K562 (cell line): ENCODE results near the gene LRRC8C. TPM values are rescaled to one million over a fixed set of nuclear protein-coding genes. Genes with fewer than 3 reads are reported as not detected.

Experiments used
- ATAC-seq: fragments of 200-7000 bp; cut with Tn5 transposase; 3 replicates; pipeline ENCODE4 v1.9.1; 2020; ENCODE audit warnings: moderate library complexity
- BruUV-seq: library from RNA; stranded (reverse); fragments of 400-500 nt; replicated peaks from 2 replicates; lab custom pipeline; 2021; lab: Mats Ljungman, UMichigan
- CTCF ChIA-PET: fragments of 300-600 bp; formaldehyde crosslinking; extraction: SDS; loops from one replicate; lab custom pipeline; 2021; ENCODE audit warnings: low intra/inter-chr PET ratio; lab: Yijun Ruan, JAX
- POLR2A ChIA-PET: fragments of 300-600, 350-650 bp; sonication (Branson Sonifier 250); formaldehyde crosslinking; extraction: SDS; loops from one replicate; lab custom pipeline; 2021; ENCODE audit warnings: antibody characterized with exemption, inconsistent platforms; lab: Yijun Ruan, JAX
- DNase-seq, 4 experiments: peaks; one replicate each; pipeline versions ENCODE4 v3.0.0 to v3.0.0-alpha.2; 2011 to 2018; ENCODE audit warnings: low spot score in 3 of 4, mixed read lengths in 3 of 4; ENCODE audit errors: extremely low read depth in 1 of 4
- FAIRE-seq: peaks from 2 replicates; lab custom pipeline; 2011; peaks lifted over from hg19 to GRCh38; lab: Jason Lieb, UNC
- H2AFZ ChIP-seq: 2 replicates; pipeline ENCODE4 v1.6.0; 2011; ENCODE audit warnings: low read depth, low read length, control low read depth, inconsistent platforms
- H3K27ac ChIP-seq: fragments of 200-600 bp; 3 replicates; pipeline ENCODE4 v1.8.0; 2011; ENCODE audit warnings: low read depth, mild to moderate bottlenecking, control low read depth, inconsistent platforms, low read length, moderate library complexity, mixed read lengths; ENCODE audit errors: extremely low read depth
- H3K27me3 ChIP-seq, 2 experiments: fragments of 300-600 bp in 1 of 2; 2 replicates in 1 of 2; 3 replicates in 1 of 2; pipeline versions ENCODE4 v1.6.0 to v1.8.0; 2011; ENCODE audit warnings: inconsistent platforms in 2 of 2, low read length in 2 of 2, mild to moderate bottlenecking in 1 of 2, mixed read lengths in 1 of 2, moderate library complexity in 1 of 2; ENCODE audit not compliant: control insufficient read depth in 2 of 2, insufficient read depth in 2 of 2
- H3K36me3 ChIP-seq: fragments of 300-600 bp; 3 replicates; pipeline ENCODE4 v1.8.0; 2011; ENCODE audit warnings: mild to moderate bottlenecking, low read length, inconsistent platforms; ENCODE audit not compliant: control insufficient read depth, insufficient read depth
- H3K4me1 ChIP-seq, 2 experiments: fragments of 200-600 bp in 1 of 2; replicated peaks in 1 of 2; 2 replicates in 1 of 2; 3 replicates in 1 of 2; pipeline versions ENCODE4 v1.5.1 to v1.8.0; 2011; ENCODE audit warnings: inconsistent platforms in 2 of 2, low read length in 2 of 2, mild to moderate bottlenecking in 1 of 2, mixed read lengths in 1 of 2, moderate library complexity in 1 of 2; ENCODE audit not compliant: control insufficient read depth in 2 of 2, insufficient read depth in 2 of 2
- H3K4me2 ChIP-seq: 2 replicates; pipeline ENCODE4 v1.6.1; 2011; ENCODE audit warnings: low read length, control low read depth, inconsistent platforms, mixed read lengths; ENCODE audit not compliant: insufficient read depth
- H3K4me3 ChIP-seq: fragments of 200-600 bp; sonication (generic), shearing (Covaris generic); 2 replicates; pipeline ENCODE4 v1.5.1; 2016; ENCODE audit warnings: control low read depth, inconsistent platforms
- H3K79me2 ChIP-seq: fragments of 200-600 bp; 3 replicates; pipeline ENCODE4 v1.8.0; 2011; ENCODE audit warnings: low read length, inconsistent platforms; ENCODE audit not compliant: control insufficient read depth, insufficient read depth
- H3K9ac ChIP-seq, 2 experiments: 2 replicates each; pipeline versions ENCODE4 v1.6.0 to v1.6.1; 2011; ENCODE audit warnings: low read depth in 2 of 2, low read length in 2 of 2, control low read depth in 1 of 2, inconsistent platforms in 1 of 2, mild to moderate bottlenecking in 1 of 2, mixed read lengths in 1 of 2; ENCODE audit not compliant: insufficient read depth in 1 of 2
- H3K9me1 ChIP-seq: one replicate; pipeline ENCODE4 v1.6.0; 2011; ENCODE audit warnings: inconsistent platforms, mild to moderate bottlenecking, low read length, moderate library complexity; ENCODE audit not compliant: control insufficient read depth, insufficient read depth
- H3K9me3 ChIP-seq: replicated peaks from 2 replicates; pipeline ENCODE4 v1.5.1; 2011; ENCODE audit warnings: low read depth, low read length, inconsistent platforms; ENCODE audit not compliant: control insufficient read depth, insufficient read depth
- H4K20me1 ChIP-seq: replicated peaks from 2 replicates; pipeline ENCODE4 v1.6.1; 2011; ENCODE audit warnings: low read length, inconsistent platforms, mixed read lengths; ENCODE audit not compliant: control insufficient read depth, insufficient read depth
- ATF1 ChIP-seq, 2 experiments: fragments of 450-650 bp in 1 of 2; IDR thresholded peaks; 2 replicates each; pipeline ENCODE4 v1.6.1; 2016; ENCODE audit warnings: missing compliant biosample characterization in 1 of 2, missing genetic modification characterization in 1 of 2
- EHMT2 ChIP-seq: fragments of 450-650 bp; IDR thresholded peaks from 2 replicates; pipeline ENCODE4 v1.6.1; 2018; ENCODE audit warnings: antibody characterized with exemption
- ETV1 ChIP-seq: fragments of 450-650 bp; conservative IDR thresholded peaks from 2 replicates; pipeline ENCODE4 v1.6.1; 2016; ENCODE audit warnings: missing genetic modification characterization, control low read depth, low read depth, missing compliant biosample characterization
- GATAD2B ChIP-seq: fragments of 450-650 bp; IDR thresholded peaks from 2 replicates; pipeline ENCODE4 v1.6.1; 2017; ENCODE audit warnings: mild to moderate bottlenecking, borderline replicate concordance
- MED1 ChIP-seq: sonication (generic); formaldehyde crosslinking; IDR thresholded peaks from 2 replicates; pipeline ENCODE4 v1.8.1; 2023; ENCODE audit warnings: missing genetic modification reagents, borderline replicate concordance
- NCOA6 ChIP-seq: fragments of 450-650 bp; IDR thresholded peaks from 2 replicates; pipeline ENCODE4 v1.6.1; 2017; ENCODE audit warnings: mild to moderate bottlenecking
- NFYB ChIP-seq: IDR thresholded peaks from 2 replicates; pipeline ENCODE4 v1.6.1; 2011; ENCODE audit warnings: mild to moderate bottlenecking, moderate library complexity; ENCODE audit not compliant: insufficient read length; ENCODE audit errors: extremely low read depth
- NR2C1 ChIP-seq, 2 experiments: fragments of 450-650 bp; IDR thresholded peaks; 2 replicates each; pipeline ENCODE4 v1.6.1; 2017; ENCODE audit warnings: mild to moderate bottlenecking in 2 of 2, antibody characterized with exemption in 1 of 2, inconsistent platforms in 1 of 2, missing compliant biosample characterization in 1 of 2, missing genetic modification characterization in 1 of 2
- RFX7 ChIP-seq: fragments of 250-450 bp; sonication (Bioruptor Pico); IDR thresholded peaks from 2 replicates; pipeline ENCODE4 v1.5.1; 2021; ENCODE audit warnings: mild to moderate bottlenecking
- SREBF2 ChIP-seq: sonication (generic); formaldehyde crosslinking; IDR thresholded peaks from 2 replicates; pipeline ENCODE4 v1.4.0; 2020; ENCODE audit warnings: mild to moderate bottlenecking, missing genetic modification reagents
- TAF15 ChIP-seq: fragments of 200-400 bp; formaldehyde crosslinking; IDR thresholded peaks from 2 replicates; pipeline ENCODE4 v1.6.1; 2017; ENCODE audit warnings: mild to moderate bottlenecking, low read depth, low read length, moderate library complexity
- ZNF133 ChIP-seq: fragments of 250-450 bp; sonication (Bioruptor Pico); IDR thresholded peaks from 2 replicates; pipeline ENCODE4 v1.4.0; 2020; ENCODE audit warnings: mild to moderate bottlenecking
- ZNF174 ChIP-seq: fragments of 250-450 bp; sonication (Bioruptor Pico); IDR thresholded peaks from 2 replicates; pipeline ENCODE4 v1.4.0; 2020; ENCODE audit warnings: mild to moderate bottlenecking
- ZNF217 ChIP-seq: sonication (generic); formaldehyde crosslinking; IDR thresholded peaks from 2 replicates; pipeline ENCODE4 v1.8.0; 2022; ENCODE audit warnings: mild to moderate bottlenecking, missing genetic modification reagents
- ZNF253 ChIP-seq: fragments of 250-450 bp; sonication (Bioruptor Pico); conservative IDR thresholded peaks from 2 replicates; pipeline ENCODE4 v1.6.1; 2021; ENCODE audit warnings: mild to moderate bottlenecking
- ZNF507 ChIP-seq: conservative IDR thresholded peaks from 2 replicates; pipeline ENCODE4 v1.6.1; 2017; ENCODE audit warnings: missing genetic modification characterization, missing compliant biosample characterization
- WGBS: fragments of 100-300 bp; shearing (Covaris generic); methylation state at CpG from one replicate; pipeline ENCODE4 v1.1.6; 2016; ENCODE audit warnings: low coverage, mixed read lengths; ENCODE audit not compliant: insufficient coverage; ENCODE audit errors: missing lambda C conversion rate; 5-methylcytosine and 5-hydroxymethylcytosine counted together
- in situ Hi-C: fragments of 300-500 bp; cut with MboI; formaldehyde crosslinking; loops from 4 replicates; pipeline ENCODE4 v1.15.0; 2018; ENCODE audit warnings: inconsistent platforms, mixed read lengths
- intact Hi-C: fragments of 100-400 bp; cut with micrococcal nuclease; formaldehyde crosslinking; loops from 2 replicates; pipeline ENCODE4 v1.14.2; 2022
- polyA plus RNA-seq, 8 experiments: library from polyadenylated mRNA; depleted of rRNA in 4 of 8; stranded (reverse) in 5 of 8; unstranded in 3 of 8; fragments of >200 nt; fragmentation: Nextera tagmentation in 2 of 8; fragmentation: Illumina TruSeq in 1 of 8; extraction: Ambion mirVana in 2 of 8; extraction: Trizol in 1 of 8; gene quantifications; 2 replicates each; pipeline versions ENCODE4 v1.2.1 to v1.2.3, GENCODE V29; 2011 to 2014; ENCODE audit warnings: inconsistent platforms in 1 of 8, missing spikeins in 1 of 8
- total RNA-seq, 7 experiments: library from RNA; depleted of rRNA in 6 of 7; stranded (reverse); fragments of >200 nt in 6 of 7; fragmentation: Illumina TruSeq in 2 of 7; extraction: Trizol in 2 of 7; gene quantifications; 2 replicates each; pipeline versions ENCODE4 v1.2.1 to v1.2.3, GENCODE V29; 2011 to 2021; ENCODE audit warnings: low replicate concordance in 1 of 7
- TF ChIP-seq, protein P1 (sequence below): sonication (generic); formaldehyde crosslinking; IDR thresholded peaks from 2 replicates; pipeline ENCODE4 v1.8.1; 2023; ENCODE audit warnings: mild to moderate bottlenecking, missing genetic modification reagents
- TF ChIP-seq, protein P2 (sequence below): fragments of 450-650 bp; formaldehyde crosslinking; IDR thresholded peaks from 2 replicates; pipeline ENCODE4 v1.4.0; 2022; ENCODE audit warnings: mild to moderate bottlenecking, moderate library complexity
- TF ChIP-seq, protein P3 (sequence below): fragments of 250-450 bp; sonication (Bioruptor Pico); IDR thresholded peaks from 2 replicates; pipeline ENCODE4 v1.8.0; 2021; ENCODE audit warnings: borderline replicate concordance, mild to moderate bottlenecking, moderate library complexity; ENCODE audit not compliant: poor library complexity, severe bottlenecking

The LRRC8C gene
- total and polyA plus RNA-seq, 9 of the 15 experiments (the other 6 are each of a cell fraction or from before 2014, with no cell fraction given) = 1.00 to 12.5 (median 4.5) TPM

DNA sequence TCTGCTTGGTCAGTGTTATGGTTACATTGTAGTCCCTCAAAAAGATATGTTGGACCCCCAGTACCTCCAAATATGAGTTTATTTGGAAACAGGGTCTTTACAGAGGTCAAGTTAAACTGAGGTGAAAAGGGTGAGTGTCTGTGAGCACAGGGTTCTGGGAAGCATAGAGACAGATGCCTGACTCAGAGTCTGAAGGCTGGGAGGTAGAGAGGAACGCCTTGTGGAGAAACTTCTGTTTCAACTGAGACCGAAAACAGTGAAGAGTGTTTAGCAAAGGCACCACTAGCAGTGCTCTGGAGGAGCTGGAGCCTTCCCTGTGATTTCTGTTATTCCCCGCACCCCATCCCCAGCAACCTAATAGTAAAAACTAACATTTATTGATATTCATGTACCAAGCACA is 122.7 kb downstream of the LRRC8C start (continued):
- TF ChIP-seq NR2C1 (IDR thresholded peaks at IDR 0.05) (no peak), NR2C1 (tag; IDR thresholded peaks at IDR 0.05) (no peak), ZNF217 (CRISPR knock-in tag) (no peak), ZNF507 (tag) (no peak), GATAD2B (no peak), ATF1 (CRISPR knock-in tag; IDR thresholded peaks at IDR 0.05) (no peak), ATF1 (tag; IDR thresholded peaks at IDR 0.05) (no peak), SREBF2 (no peak)
- TF ChIP-seq, protein P1, sequence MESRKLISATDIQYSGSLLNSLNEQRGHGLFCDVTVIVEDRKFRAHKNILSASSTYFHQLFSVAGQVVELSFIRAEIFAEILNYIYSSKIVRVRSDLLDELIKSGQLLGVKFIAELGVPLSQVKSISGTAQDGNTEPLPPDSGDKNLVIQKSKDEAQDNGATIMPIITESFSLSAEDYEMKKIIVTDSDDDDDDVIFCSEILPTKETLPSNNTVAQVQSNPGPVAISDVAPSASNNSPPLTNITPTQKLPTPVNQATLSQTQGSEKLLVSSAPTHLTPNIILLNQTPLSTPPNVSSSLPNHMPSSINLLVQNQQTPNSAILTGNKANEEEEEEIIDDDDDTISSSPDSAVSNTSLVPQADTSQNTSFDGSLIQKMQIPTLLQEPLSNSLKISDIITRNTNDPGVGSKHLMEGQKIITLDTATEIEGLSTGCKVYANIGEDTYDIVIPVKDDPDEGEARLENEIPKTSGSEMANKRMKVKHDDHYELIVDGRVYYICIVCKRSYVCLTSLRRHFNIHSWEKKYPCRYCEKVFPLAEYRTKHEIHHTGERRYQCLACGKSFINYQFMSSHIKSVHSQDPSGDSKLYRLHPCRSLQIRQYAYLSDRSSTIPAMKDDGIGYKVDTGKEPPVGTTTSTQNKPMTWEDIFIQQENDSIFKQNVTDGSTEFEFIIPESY = no peak

DNA sequence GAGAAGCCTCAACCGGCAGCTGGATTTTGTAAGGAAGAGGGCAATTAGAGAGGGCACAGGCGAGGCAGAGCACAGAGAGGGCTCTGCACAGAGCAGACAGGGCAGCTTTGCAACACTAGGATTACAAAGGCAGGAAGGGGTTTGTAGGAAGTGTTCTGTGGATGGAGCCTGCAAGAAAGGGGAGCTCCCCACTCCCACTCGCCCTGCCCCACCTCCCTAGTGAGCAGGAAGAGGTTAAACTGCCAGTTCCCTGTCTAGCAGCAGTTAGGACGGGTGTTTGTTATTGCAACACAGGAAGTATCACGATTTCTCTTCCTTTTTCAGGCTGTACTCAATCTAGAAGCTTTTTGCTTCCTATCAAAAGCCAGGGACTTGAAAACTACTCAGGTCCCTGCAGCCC is 124.6 kb downstream of the LRRC8C start:
- H3K4me1 ChIP-seq = peaks cover 3 to 6% of the 10 kb centered on the region in 2 experiments; a peak in 4 of 5 replicates
- H3K9ac ChIP-seq = no peak overlapping the region
- in situ Hi-C loops = no loop called here
- H3K9me1 ChIP-seq = no peaks in the 10 kb centered on the region
- no peak overlapping the region for H3K4me3 ChIP-seq
- WGBS = 8% methylated on average over 5 of the region's 5 CpGs
- no peaks in the 10 kb centered on the region; a peak in 1 of 5 replicates for H3K27me3 ChIP-seq
- POLR2A ChIA-PET = interaction anchor here (0.7 to 1.2 kb wide), 3 partner anchors 8 to 52 kb away, joined by 3 read pairs; no protein-coding TSS in a partner anchor
- no peaks in the 10 kb centered on the region for H3K79me2 ChIP-seq
- H3K27ac ChIP-seq = no peak overlapping the region
- H3K9me3 ChIP-seq = no peaks in the 10 kb centered on the region
- no peaks in the 10 kb centered on the region for H4K20me1 ChIP-seq
- no peak overlapping the region for H2AFZ ChIP-seq
- DNase-seq = no peak
- peak; percentile 50 for ATAC-seq
- no TSS peak for BruUV-seq
- H3K4me2 ChIP-seq = no peak overlapping the region
- intact Hi-C loops = no loop called here
- CTCF ChIA-PET = no interaction called here
- FAIRE-seq = no peak
- no peaks in the 10 kb centered on the region for H3K36me3 ChIP-seq
- no peak for TF ChIP-seq EHMT2
- no peak for TF ChIP-seq MED1 (CRISPR knock-in tag)
- no peak for TF ChIP-seq ZNF133 (CRISPR knock-in tag)
- no peak for TF ChIP-seq NCOA6
- no peak for TF ChIP-seq TAF15
- TF ChIP-seq NFYB = no peak
- no peak for TF ChIP-seq RFX7 (CRISPR knock-in tag)
- TF ChIP-seq ZNF253 (CRISPR knock-in tag) = no peak
- TF ChIP-seq, protein P2, sequence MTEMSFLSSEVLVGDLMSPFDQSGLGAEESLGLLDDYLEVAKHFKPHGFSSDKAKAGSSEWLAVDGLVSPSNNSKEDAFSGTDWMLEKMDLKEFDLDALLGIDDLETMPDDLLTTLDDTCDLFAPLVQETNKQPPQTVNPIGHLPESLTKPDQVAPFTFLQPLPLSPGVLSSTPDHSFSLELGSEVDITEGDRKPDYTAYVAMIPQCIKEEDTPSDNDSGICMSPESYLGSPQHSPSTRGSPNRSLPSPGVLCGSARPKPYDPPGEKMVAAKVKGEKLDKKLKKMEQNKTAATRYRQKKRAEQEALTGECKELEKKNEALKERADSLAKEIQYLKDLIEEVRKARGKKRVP (CRISPR knock-in tag) = no peak
- 0 out of 2 replicates have a peak, but pooled peaks have one; percentile 31 for TF ChIP-seq ETV1 (tag)
- TF ChIP-seq, protein P3, sequence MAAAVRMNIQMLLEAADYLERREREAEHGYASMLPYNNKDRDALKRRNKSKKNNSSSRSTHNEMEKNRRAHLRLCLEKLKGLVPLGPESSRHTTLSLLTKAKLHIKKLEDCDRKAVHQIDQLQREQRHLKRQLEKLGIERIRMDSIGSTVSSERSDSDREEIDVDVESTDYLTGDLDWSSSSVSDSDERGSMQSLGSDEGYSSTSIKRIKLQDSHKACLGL (CRISPR knock-in tag) = no peak
- no peak for TF ChIP-seq ZNF174 (CRISPR knock-in tag)
